ENCODE results near the gene PGAM2.
A peak's percentile ranks its signal among the peaks of the same experiment; 100 is the strongest.
"Not testable (repeated sequence)": the region's sequence is repeated elsewhere in the genome, so short reads cannot be mapped to it uniquely, and the experiment has no call there.

The PGAM2 gene

DNA sequence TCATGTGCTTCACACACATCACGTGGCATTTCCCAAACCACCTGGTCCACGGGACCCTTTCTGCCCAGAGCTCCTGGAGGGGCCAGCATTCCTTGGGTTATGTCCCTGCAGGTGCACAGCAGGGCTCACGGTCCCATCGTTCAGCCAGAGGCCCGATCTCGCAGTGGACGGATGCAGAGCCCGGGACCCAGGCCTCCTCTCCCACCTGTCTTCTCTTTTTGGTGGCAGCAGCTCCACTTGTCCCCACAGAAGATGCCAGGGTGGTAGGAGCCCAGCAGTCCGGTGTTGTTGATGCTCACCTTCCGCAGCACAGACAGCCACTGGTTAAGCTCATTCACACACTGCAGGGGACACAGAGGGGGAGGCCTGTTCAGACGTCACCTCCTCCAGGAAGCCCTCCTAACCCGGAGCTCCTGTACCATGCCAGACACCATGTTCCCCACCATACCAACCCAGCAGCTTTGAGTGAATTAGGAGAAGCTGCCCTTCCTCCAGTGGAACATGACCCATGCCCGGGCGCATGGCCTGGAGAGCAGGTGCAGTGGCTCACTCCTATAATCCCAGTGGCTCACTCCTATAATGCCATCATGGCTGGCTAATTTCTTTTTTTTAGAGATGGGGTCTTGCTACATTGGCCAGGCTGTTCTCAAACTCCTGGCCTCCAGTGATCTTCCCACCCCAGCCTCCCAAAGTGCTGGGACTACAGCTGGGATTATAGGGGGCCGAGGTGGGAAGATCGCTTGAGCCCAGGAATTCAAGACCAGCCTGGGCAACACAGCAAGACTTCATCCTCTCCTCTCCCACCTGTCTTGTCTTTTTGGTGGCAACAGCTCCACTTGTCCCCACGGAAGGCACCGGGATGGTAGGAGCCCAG lies 31.2 kb downstream of the PGAM2 start:
- H3K4me3 ChIP-seq (ENCODE audit: low read depth, low read length) = not testable (repeated sequence)

DNA sequence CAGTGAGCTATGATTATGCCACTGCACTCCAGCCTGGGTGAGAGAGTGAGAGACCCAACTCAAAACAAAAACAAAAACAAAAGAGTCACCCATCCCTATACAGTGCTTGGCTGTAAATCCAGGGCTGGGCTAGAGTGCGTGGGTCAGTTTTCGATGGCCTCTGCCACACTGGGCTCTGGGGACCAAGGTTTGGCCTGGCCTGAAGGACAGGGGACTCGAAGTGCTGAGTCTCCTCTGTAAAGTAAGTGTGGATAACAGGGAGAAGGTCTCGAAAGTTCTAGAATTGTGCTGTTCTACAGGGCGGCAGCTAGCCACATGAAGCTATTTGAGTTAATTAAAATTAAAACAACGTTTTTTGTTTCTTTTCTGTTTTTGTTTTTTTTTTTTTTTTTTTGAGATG lies 33.3 kb downstream of the PGAM2 start:
- H3K4me3 ChIP-seq (ENCODE audit: low read depth, low read length) = not testable (repeated sequence)

DNA sequence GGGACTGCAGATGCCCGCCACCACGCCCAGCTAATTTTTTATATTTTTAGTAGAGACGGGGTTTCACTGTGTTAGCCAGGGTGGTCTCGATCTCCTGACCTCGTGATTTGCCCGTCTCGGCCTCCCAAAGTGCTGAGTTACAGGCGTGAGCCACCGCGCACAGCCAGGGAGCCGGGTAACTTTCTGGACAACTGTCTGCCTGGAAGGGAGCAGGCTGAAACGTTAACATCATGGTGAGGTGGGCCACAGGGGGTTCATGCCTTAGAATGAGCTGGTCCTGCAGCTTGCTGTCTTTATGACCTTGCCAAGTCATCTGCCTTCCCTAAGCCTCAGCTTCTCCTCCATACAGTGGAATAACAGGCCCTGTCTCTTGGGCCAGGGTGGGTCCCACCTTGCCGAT lies 34.0 kb downstream of the PGAM2 start:
- not testable (repeated sequence) for H3K4me3 ChIP-seq (ENCODE audit: low read depth, low read length)

DNA sequence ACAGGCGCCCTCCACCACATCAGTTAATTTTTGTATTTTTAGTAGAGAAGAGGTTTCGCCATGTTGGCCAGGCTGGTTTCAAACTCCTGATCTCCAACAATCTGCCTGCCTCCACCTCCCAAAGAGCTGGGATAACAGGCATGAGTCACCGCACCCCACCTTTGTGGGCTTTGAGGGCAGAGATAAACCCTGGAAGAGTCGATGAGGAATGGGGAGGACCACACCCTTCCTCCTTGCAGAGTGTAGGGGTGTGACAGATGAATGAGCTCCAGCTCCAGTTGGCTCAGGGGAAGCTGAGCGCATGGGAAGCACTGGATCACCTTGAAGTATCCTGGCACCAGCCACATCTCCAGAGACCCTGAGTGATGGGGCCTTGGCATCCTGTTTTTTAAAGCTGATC lies 35.3 kb downstream of the PGAM2 start:
- not testable (repeated sequence) for H3K4me3 ChIP-seq (ENCODE audit: low read depth, low read length)

DNA sequence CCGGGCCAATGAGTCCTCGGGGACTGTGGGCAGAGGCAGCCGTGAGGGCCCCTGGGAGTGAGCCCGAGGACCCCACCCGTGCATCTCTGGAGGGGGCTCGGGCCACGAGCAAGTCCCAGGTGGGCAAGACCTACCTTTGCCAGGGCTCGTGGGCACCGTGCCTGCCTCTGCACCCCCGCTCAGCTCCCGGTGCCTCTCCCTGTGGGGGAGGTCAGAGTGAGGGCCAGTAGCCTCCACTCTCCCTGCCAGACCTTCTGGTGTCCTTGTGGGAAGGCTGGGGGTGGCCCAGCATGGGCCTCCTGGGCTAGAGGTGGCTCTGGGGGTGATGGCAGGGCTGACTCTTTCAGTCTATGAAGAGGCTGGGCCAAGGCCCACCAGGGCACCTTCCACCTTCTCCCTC lies 35.9 kb downstream of the PGAM2 start:
- not testable (repeated sequence) for H3K4me3 ChIP-seq (ENCODE audit: low read depth, low read length)

DNA sequence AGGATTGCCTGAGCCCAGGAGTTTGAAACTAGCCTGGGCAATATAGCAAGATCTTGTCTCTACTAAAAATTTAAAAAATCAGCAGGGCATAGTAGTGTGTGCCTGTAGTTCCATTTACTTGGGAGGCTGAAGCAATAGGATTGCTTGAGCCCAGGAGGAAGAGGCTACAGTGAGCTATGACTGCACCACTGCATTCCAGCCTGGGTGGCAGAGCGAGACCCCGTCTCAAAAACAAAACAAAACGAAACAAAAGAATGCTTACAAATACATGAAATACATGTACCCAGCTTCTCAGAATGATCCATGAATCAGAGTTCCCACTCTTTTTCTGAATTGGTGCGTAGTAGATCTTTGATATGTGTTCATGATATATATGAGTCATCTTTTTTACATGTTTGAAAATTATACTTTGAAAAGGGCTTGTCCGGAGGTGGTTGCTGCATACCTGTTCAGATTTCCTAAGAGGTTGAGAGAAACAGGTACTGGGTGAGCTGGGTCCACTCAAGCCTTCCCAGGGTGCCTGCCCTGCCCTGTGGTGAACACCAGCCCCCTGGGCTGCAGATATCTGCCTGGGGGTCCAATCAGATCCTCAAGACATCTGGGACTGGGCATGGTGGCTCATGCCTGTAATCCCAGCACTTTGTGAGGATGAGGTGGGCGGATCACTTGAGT lies 42.4 kb downstream of the PGAM2 start:
- H3K4me3 ChIP-seq (ENCODE audit: low read depth, low read length) = not testable (repeated sequence)

DNA sequence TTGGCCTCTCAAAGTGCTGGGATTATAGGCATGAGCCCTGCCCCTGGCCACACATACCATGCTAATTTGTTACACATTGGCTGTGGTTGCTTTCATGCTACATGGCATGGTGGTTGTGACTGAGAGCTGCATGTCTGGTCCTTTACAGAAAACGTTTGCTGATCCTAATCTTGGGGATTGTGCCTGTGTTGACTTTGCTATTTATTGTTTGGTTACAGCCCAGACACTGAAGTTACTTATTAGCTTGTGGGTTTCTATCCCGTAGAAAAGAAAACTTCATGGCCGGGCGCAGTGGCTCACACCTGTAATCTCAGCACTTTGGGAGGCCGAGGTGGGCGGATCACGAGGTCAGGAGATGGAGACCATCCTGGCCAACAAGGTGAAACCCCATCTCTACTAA lies 43.3 kb downstream of the PGAM2 start:
- not testable (repeated sequence) for H3K4me3 ChIP-seq (ENCODE audit: low read depth, low read length)

DNA sequence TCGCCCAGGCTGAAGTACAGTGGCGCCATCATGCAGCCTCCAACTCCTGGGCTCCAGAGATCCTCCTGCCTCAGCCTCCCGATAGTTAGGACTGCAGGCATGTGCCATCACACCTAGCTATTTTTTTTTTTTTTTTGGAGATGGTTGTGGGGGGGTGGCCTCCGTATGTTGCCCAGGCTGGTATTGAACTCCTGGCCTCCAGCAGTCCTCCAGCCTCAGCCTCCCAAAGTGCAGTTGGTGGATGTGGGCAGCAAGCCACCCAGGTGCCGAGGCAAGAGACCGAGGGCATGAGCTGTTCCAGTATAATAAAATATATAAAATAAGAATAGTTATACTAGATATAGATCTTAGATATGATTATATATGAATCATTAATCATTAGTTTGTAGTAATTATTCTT lies 45.5 kb downstream of the PGAM2 start:
- not testable (repeated sequence) for H3K4me3 ChIP-seq (ENCODE audit: low read depth, low read length)

DNA sequence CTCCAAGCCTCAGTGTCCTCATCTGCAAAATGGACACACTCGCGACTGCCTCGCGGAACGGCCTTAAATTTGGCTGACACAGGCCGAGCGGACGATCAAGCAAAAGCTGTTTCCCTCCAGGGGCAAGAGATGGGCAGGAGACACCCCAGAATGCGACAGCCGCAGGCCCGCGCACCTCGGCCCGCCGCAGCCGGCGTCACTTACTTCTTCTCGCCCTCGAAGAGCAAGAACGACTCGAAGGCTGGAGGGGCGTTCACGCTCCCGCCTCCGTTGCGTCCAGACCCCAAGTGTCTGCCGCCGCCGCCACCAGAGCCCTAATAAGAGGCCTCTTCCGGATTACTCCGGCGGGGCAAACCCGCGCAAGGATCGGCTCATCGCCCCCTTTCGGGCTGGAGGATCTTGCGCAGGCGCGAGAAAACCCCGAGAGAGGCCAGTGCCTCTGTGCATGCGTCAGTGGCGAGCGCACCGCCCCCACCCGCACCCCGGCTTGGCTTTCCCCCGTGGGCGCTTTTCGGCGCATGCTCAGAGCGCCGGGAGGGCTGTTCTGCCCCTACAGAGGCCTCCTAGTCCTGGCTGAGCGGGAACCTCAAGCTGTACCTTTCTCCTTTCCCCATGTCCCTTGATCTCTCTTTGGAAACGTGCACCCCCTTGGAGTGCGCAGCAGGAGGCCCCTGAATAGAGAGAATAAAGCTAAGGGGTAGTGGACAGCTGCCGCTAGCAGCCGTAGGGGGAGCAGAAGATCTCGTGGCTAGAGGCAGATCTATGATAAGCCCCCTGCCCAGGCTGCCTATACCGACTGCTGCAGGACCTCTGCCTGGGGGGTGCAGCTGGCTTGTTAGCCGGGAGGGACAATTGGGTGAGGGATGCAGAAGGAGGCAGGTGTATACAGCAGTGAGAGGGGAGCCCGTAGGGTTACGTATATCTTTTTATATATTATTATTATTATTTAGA lies 46.2 kb downstream of the PGAM2 start:
- H3K4me3 ChIP-seq (ENCODE audit: low read depth, low read length) = peak overlapping the region; percentile 80

DNA sequence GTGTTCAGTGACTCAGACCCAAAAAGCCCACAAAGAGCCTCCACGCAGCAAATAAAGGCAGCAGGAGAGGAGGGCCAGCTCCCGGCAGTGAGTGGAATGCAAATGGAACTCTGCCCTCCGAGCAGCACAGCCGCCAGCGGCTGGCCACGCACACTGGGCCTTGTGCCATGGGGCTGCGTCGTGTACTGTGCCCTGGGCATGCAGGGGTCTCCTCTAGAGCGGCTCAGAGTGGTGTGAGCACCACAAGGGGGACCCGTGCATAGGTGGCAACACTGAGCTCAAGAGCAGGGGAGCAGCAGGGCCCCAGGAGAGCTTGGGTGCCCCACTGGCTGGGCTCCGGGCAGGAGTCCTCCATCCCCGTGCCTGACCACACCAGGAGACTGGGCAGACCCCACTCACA lies 50.3 kb downstream of the PGAM2 start:
- H3K4me3 ChIP-seq (ENCODE audit: low read depth, low read length) = not testable (repeated sequence)
